Suprapubic skin (tissue), 4 donors: ENCODE measurements around the gene MAP1LC3B.

Source experiments
- CTCF ChIP-seq, 2 donors: fragments of 200-600 bp in 1 of 2; fragments of 450-650 bp in 1 of 2; sonication (generic) in 1 of 2; IDR thresholded peaks; one replicate each; pipeline ENCODE4 v1.5.1; 2016 to 2019; ENCODE audit warnings: antibody characterized with exemption in 2 of 2, mild to moderate bottlenecking in 1 of 2, moderate library complexity in 1 of 2
- EP300 ChIP-seq: sonication (generic); formaldehyde crosslinking; IDR thresholded peaks from one replicate; pipeline ENCODE4 v1.6.1; 2017; ENCODE audit warnings: antibody characterized with exemption
- POLR2AphosphoS5 ChIP-seq, 3 donors: sonication (generic); formaldehyde crosslinking; IDR thresholded peaks; one replicate each; pipeline ENCODE4 v1.6.1; 2017; ENCODE audit warnings: antibody characterized with exemption in 3 of 3

GRCh38 chr16:87388818-87389134 lies 3.4 kb upstream of the MAP1LC3B start:
- TF ChIP-seq EP300 (no peak), CTCF (IDR thresholded peaks at IDR 0.05) (no peak), POLR2AphosphoS5 (IDR thresholded peaks at IDR 0.05) (no peak)
